HUES6 (cell line): ENCODE data around the gene ANKRD62.

ENCODE experiments used
- H3K27ac ChIP-seq: 2 replicates; pipeline ENCODE4 v1.7.0; 2013; ENCODE audit warnings: low read depth, mild to moderate bottlenecking, low read length, inconsistent platforms
- H3K27me3 ChIP-seq: 2 replicates; pipeline ENCODE4 v1.6.1; 2013; ENCODE audit warnings: low read length; ENCODE audit not compliant: control insufficient read depth, insufficient read depth
- H3K36me3 ChIP-seq: 2 replicates; pipeline ENCODE4 v1.6.1; 2013; ENCODE audit warnings: low read length; ENCODE audit not compliant: control insufficient read depth, insufficient read depth
- H3K4me1 ChIP-seq: 2 replicates; pipeline ENCODE4 v1.6.1; 2013; ENCODE audit warnings: low read length; ENCODE audit not compliant: control insufficient read depth, insufficient read depth
- H3K4me3 ChIP-seq: 2 replicates; pipeline ENCODE4 v1.5.1; 2013; ENCODE audit warnings: low read depth, low read length
- H3K9ac ChIP-seq: one replicate; pipeline ENCODE4 v1.6.1; 2013; ENCODE audit warnings: mild to moderate bottlenecking, low read length
- H3K9me3 ChIP-seq: 2 replicates; pipeline ENCODE4 v1.6.1; 2013; ENCODE audit warnings: low read depth, low read length; ENCODE audit not compliant: control insufficient read depth, insufficient read depth

Gene ANKRD62

DNA sequence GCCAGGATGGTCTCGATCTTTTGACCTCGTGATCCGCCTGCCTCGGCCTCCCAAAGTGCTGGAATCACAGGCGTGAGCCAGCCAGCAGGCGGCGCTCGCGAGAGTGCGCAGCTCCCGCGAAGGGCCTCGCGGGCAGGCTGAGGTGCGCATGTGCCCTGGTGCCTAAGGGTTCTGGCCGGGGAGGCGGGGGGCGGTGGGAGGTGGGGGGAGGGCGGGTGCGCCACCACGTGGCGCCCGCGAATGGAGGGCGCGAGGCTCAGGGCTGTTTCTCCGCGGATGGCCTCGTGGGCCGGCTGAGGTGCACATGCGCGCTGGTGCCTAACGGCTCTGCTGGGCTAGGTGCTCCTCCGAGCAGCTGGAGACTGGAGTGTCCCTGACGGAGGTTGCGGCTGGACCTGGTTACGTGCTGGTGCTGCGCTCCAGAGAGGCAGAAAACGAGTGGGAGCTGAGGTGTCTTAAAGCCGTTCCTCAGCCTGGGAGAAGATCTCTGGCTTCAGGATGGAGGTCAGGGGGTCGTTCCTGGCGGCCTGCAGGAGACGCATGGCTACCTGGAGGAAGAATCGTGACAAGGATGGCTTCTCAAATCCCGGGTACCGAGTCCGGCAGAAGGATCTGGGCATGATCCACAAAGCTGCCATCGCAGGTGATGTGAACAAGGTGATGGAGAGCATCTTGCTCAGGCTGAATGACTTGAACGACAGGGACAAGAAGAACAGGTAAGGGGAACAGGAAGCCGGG lies at the start of gene ANKRD62:
TSS of gene ANKRD62 (plus strand) at position 324 of the 738 bp plus-strand sequence. CDS start at position 499, 175 bp downstream.
- Histone ChIP-seq H3K4me1 (no peaks in the 10 kb centered on the region), H3K4me3 (no peak within 1 kb of the TSS), H3K9me3 (peaks cover 2% of the 10 kb centered on the region; the same call in 1 of the 2 replicates), H3K27ac (no peak within 1 kb of the TSS), H3K36me3 (no peaks in the 10 kb centered on the region), H3K27me3 (no peaks in the 10 kb centered on the region), H3K9ac (no peak within 1 kb of the TSS)

- H3K9me3 ChIP-seq = no peaks in the 10 kb centered on the region
- H3K36me3 ChIP-seq = no peaks in the 10 kb centered on the region
- H3K27ac ChIP-seq = no peak overlapping the region
- no peaks in the 10 kb centered on the region for H3K4me1 ChIP-seq
- H3K9ac ChIP-seq = no peak overlapping the region
- no peak overlapping the region for H3K4me3 ChIP-seq
- no peaks in the 10 kb centered on the region for H3K27me3 ChIP-seq
These were observed 49.1 kb upstream of the ANKRD62 start for GRCh38 chr18:12044591-12044990.

DNA sequence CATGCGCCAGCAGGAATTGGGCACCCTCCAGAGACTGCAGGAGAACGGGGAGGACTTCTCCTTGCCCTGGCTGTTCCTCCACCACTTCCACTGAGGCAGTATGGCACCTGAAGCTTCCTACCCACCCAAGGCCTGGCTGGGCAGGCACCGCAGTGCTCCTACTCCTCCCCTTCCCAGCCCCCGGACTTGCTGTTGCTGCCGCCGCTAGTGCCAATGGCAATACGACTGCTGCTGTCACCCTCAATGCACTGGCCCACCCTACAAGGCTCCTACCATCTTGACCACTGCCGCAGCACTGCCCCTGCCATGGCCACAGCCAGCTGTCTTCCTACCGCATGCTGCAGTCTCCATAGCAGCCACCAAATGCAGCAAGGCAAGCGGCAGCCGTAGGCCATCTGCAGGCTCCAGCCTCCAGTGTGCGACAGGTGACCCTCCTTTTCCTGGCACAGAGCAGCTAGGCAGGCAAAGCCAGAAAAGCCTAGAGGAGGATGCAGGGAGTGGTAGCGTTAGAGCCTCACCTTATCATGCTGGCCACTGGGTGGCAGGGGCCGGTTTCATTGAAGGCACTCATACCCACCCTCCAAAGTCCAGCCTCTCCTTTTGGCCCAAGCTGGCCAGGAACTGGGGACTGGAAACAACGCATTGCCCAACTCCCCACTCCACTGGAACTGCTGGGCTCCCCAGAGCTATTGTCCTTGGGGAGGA lies 47.4 kb upstream of the ANKRD62 start:
- Histone ChIP-seq H3K9ac (no peak overlapping the region), H3K27me3 (no peaks in the 10 kb centered on the region), H3K4me1 (no peaks in the 10 kb centered on the region), H3K4me3 (no peak overlapping the region), H3K27ac (no peak overlapping the region), H3K9me3 (no peaks in the 10 kb centered on the region), H3K36me3 (no peaks in the 10 kb centered on the region)

DNA sequence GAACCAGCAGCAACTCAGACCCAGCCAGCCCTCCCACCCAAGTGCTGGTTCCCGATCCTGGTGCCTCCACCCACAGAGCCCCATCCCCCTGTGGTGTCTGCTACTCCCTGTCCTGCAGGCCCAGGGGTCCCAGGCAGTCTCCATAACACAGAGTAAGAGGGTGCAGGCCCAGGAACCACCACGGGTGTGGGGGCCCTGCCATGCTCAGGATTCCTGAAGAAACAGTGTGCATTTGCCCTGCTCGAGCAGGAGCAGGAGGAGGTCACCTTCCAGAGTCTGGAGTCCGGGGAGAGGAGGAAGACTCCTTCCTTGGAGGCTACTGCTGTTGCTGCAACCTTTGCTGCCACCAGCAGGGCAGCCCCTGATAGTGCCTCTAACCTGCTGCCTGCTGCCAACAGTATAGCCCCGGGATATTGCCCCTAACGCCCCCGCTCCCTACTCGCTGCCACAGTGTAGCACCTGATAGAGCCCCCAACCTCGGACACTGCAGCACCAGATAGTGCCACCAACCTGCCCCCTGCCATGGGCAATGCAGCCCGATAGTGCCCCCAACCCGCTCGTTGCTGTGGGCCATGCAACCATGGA lies 46.8 kb upstream of the ANKRD62 start:
- Histone ChIP-seq H3K27ac (no peak overlapping the region), H3K36me3 (no peaks in the 10 kb centered on the region), H3K9ac (no peak overlapping the region), H3K9me3 (no peaks in the 10 kb centered on the region), H3K27me3 (no peaks in the 10 kb centered on the region), H3K4me3 (no peak overlapping the region), H3K4me1 (no peaks in the 10 kb centered on the region)

- Histone ChIP-seq H3K4me1 (no peaks in the 10 kb centered on the region), H3K9ac (no peak overlapping the region), H3K27ac (no peak overlapping the region), H3K4me3 (no peak overlapping the region), H3K36me3 (no peaks in the 10 kb centered on the region), H3K9me3 (no peaks in the 10 kb centered on the region), H3K27me3 (no peaks in the 10 kb centered on the region)
These were observed 45.4 kb upstream of the ANKRD62 start for GRCh38 chr18:12048010-12048826.

GRCh38 chr18:12048827-12049175 lies 44.8 kb upstream of the ANKRD62 start:
- Histone ChIP-seq H3K4me1 (no peaks in the 10 kb centered on the region), H3K27ac (no peak overlapping the region)

DNA sequence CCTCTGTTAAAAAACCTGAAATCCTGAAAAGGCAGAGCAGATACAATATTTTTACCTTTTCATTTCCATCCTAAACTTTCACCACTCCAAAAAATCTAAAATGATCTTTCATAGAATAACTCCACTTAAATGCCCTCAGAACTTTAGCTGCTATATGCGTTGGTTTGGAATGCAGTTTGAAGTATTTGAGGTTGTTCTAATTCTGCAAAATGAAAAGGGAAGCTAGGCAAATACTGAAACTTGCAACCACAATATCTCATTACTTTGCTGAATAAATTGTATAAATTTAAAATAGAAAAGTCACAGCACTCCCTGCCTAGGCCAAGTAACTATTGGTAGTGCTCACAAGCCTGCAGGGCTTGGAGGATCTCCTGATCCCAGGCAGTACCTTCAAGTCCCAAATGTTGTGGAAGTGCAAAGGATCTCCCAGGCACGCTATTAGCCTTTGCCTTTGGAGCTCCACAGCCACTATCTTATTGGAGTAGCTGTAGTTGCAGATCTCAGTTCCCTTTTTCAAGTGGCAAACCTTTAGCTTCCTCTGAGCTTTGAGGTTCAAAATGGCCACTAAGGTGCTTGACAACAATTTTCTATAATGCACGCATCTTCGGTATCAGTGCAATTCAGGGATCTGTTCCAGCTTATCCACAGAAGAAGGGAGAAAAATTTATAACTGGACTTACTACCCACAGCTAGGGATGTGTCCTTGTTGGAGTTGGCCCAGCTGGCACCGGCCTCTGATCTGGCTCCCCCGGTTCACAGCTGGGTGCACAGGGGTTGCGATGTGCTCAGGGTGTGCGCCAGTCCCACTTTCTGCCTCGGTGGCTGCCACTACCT lies 43.4 kb upstream of the ANKRD62 start:
- H3K4me3 ChIP-seq = no peak overlapping the region
- no peaks in the 10 kb centered on the region for H3K27me3 ChIP-seq
- no peak overlapping the region for H3K9ac ChIP-seq
- H3K27ac ChIP-seq = no peak overlapping the region
- no peaks in the 10 kb centered on the region for H3K36me3 ChIP-seq
- no peaks in the 10 kb centered on the region for H3K9me3 ChIP-seq
- H3K4me1 ChIP-seq = no peaks in the 10 kb centered on the region

More at GRCh38 chr18:12048827-12049175, 44.8 kb upstream of the ANKRD62 start:
- Histone ChIP-seq H3K9ac (no peak overlapping the region), H3K27me3 (no peaks in the 10 kb centered on the region), H3K4me3 (no peak overlapping the region), H3K9me3 (no peaks in the 10 kb centered on the region), H3K36me3 (no peaks in the 10 kb centered on the region)

GRCh38 chr18:12052866-12053265 lies 40.8 kb upstream of the ANKRD62 start:
- no peaks in the 10 kb centered on the region for H3K36me3 ChIP-seq
- no peak overlapping the region for H3K27ac ChIP-seq
- no peak overlapping the region for H3K4me3 ChIP-seq
- no peaks in the 10 kb centered on the region for H3K4me1 ChIP-seq
- H3K27me3 ChIP-seq = no peaks in the 10 kb centered on the region
- H3K9me3 ChIP-seq = no peaks in the 10 kb centered on the region; the same call in 1 of the 2 replicates
- H3K9ac ChIP-seq = no peak overlapping the region

DNA sequence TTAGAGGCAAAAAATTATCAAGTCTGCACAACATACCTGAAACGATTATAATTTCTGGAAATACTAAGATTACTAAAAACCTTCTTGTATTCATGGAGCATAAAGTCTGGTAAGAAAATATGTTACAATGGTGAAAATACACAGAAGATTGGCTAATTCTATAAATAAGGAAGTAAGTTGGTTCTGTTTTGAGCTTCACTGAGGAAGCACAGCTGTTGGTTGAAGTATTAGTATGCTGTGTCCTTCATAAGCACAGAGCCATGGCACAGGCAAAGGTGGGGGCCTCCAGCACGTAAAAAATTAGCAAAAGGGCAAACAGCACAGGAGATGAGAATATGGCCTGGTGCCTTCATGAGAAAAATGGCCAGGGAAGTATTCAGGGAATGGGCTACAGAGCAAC lies 40.4 kb upstream of the ANKRD62 start:
- H3K36me3 ChIP-seq = no peaks in the 10 kb centered on the region
- H3K27ac ChIP-seq = no peak overlapping the region
- H3K9me3 ChIP-seq = no peaks in the 10 kb centered on the region; the same call in 1 of the 2 replicates
- H3K9ac ChIP-seq = no peak overlapping the region
- no peaks in the 10 kb centered on the region for H3K4me1 ChIP-seq
- H3K4me3 ChIP-seq = no peak overlapping the region
- H3K27me3 ChIP-seq = no peaks in the 10 kb centered on the region
